ENCODE results near the gene CADM2. TPM values are rescaled to one million over a fixed set of nuclear protein-coding genes. Genes with fewer than 3 reads are reported as not detected.

CADM2 gene
- total RNA-seq, 4 donors from 2014 or later = 0.13 to 4.3 (median 4.1) TPM

- intact Hi-C loops (cut with DNase I) = no loop called here
- TF ChIP-seq CTCF (IDR thresholded peaks at IDR 0.05) (no peak), POLR2A (IDR thresholded peaks at IDR 0.05) (no peak)
- H3K36me3 ChIP-seq = no peaks in the 10 kb centered on the region
- H3K4me1 ChIP-seq = peaks cover 0 to 8% of the 10 kb centered on the region in 2 donors
- H3K4me3 ChIP-seq (replicated peaks in 1 of 3) = no peak overlapping the region
- no peak for DNase-seq
- WGBS, 2 donors = 90 to 96% methylated on average over 3 of the region's 3 CpGs
- H3K27ac ChIP-seq = no peak overlapping the region
- no peaks in the 10 kb centered on the region for H3K27me3 ChIP-seq
- no peaks in the 10 kb centered on the region for H3K9me3 ChIP-seq
These were observed 24.7 kb downstream of the CADM2 start for GRCh38 chr3:84983490-84983889.

DNA sequence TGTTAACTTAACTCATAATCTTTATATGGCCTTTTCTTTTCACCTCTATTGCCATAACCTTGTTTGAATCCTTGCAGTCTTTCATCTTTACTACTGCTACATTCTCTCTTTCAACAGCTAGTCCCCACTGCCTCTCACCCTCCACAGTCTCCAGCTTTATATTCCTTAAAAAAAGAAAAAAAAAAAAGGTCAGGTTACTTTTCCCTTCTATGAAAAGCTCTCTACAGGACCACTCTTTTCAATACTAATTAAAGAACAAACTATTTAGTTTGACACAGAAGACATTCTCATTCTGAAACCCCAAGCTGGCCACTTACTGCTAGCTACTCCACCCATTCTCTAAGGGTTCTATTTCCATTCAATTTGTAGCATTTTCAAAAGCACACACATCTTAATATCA, 25.6 kb downstream of the CADM2 start:
- Histone ChIP-seq H3K27me3 (no peaks in the 10 kb centered on the region), H3K4me3 (replicated peaks in 1 of 3) (no peak overlapping the region), H3K36me3 (no peaks in the 10 kb centered on the region), H3K4me1 (peaks cover 0 to 8% of the 10 kb centered on the region in 2 donors), H3K27ac (no peak overlapping the region), H3K9me3 (no peaks in the 10 kb centered on the region)
- no peak for DNase-seq
- TF ChIP-seq POLR2A (IDR thresholded peaks at IDR 0.05) (no peak), CTCF (IDR thresholded peaks at IDR 0.05) (no peak)
- intact Hi-C loops (cut with DNase I) = no loop called here

DNA sequence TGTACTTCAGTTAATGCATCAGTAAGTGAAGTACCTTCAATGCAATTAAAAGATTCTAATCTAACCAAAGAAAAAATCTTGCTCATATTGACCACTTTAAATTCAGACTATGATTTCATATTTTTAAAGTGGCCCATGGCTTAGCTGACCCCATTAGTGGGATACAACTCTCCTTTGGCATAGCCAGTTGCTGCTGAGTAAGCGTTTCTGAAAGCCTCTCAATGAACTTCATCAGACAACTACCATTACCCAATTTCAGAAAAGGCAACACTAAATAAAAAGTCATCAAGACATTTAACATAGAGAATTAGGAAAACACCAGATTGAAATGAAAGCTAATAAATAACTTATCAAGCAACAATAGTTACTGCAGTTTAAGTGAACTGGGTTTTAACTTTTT, 27.0 kb downstream of the CADM2 start:
- Histone ChIP-seq H3K27me3 (no peaks in the 10 kb centered on the region), H3K36me3 (no peaks in the 10 kb centered on the region), H3K9me3 (no peaks in the 10 kb centered on the region), H3K4me1 (peaks cover 0 to 8% of the 10 kb centered on the region in 2 donors), H3K4me3 (replicated peaks in 1 of 3) (no peak overlapping the region), H3K27ac (no peak overlapping the region)
- TF ChIP-seq POLR2A (IDR thresholded peaks at IDR 0.05) (no peak), CTCF (IDR thresholded peaks at IDR 0.05) (no peak)
- 83 to 93% methylated on average over 1 of the region's 1 CpG for WGBS, 2 donors
- intact Hi-C loops (cut with DNase I) = no loop called here
- no peak for DNase-seq

- Histone ChIP-seq H3K4me3 (replicated peaks in 1 of 3) (no peak overlapping the region), H3K9me3 (no peaks in the 10 kb centered on the region), H3K4me1 (peaks cover 0 to 8% of the 10 kb centered on the region in 2 donors), H3K27me3 (no peaks in the 10 kb centered on the region), H3K27ac (no peak overlapping the region), H3K36me3 (no peaks in the 10 kb centered on the region)
- intact Hi-C loops (cut with DNase I) = no loop called here
- WGBS, 2 donors = 44 to 48% methylated on average over 3 of the region's 3 CpGs
- DNase-seq = peak in 1 of 2 donors; percentile 5
- TF ChIP-seq CTCF (IDR thresholded peaks at IDR 0.05) (no peak), POLR2A (IDR thresholded peaks at IDR 0.05) (no peak)
These were observed 29.1 kb downstream of the CADM2 start for GRCh38 chr3:84987706-84988504.

DNA sequence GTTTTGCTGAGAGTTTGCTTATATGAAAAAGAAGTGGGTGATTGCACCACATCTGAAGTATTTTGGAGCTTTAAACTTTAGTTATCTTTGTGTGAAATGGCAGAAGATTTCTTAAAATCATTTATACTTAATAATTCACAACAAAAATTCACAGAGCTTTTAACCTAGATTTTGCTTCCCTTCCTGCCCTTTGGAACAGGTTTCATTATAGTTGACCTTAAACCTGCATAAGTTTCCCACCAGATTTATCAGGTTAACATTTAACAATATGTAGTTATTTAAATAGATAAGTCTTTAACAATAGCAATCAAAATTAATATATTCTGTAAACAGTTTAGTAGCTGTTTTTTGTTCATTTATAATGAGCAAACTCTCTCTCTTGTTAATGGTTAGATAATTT, 30.3 kb downstream of the CADM2 start:
- no peak for DNase-seq
- Histone ChIP-seq H3K9me3 (no peaks in the 10 kb centered on the region), H3K27ac (no peak overlapping the region), H3K4me1 (peaks cover 0 to 8% of the 10 kb centered on the region in 2 donors), H3K4me3 (replicated peaks in 1 of 3) (no peak overlapping the region), H3K27me3 (no peaks in the 10 kb centered on the region), H3K36me3 (no peaks in the 10 kb centered on the region)
- intact Hi-C loops (cut with DNase I) = no loop called here
- TF ChIP-seq CTCF (IDR thresholded peaks at IDR 0.05) (no peak), POLR2A (IDR thresholded peaks at IDR 0.05) (no peak)

Data from thyroid gland (tissue), 4 donors.